ENCODE results near the gene SLC12A4.

DNA sequence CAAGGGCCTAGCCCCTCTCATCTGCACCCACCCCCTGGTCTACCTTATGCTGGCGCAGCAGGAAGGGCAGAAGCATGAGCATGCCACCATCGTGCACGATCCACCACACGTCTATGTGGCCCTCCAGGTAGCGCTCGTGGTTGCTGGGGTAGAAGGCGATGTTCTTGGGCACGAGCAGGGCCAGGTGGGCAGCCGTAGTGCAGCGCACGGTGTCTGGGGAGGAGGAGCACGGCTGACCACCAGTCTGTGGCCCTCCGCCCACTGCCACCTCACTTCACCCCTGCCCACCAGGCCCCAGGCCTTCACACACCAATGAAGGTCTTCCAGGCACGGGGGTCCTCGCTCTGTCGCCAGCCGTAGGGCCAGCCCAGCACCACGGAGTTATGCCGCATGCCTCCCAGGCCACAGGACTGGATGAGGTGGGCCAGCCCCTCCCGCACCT lies 22.3 kb downstream of the SLC12A4 start:
- TF ChIP-seq POLR2A (IDR thresholded peaks at IDR 0.05) (no peak), CTCF (IDR thresholded peaks at IDR 0.05) (no peak), EP300 (IDR thresholded peaks at IDR 0.05) (no peak)
